ENCODE results near the gene TSPAN31.

GRCh38 chr12:57775044-57775443 is 30.2 kb downstream of the TSPAN31 start:
- TF ChIP-seq CTCF (IDR thresholded peaks at IDR 0.05) (no peak), EP300 (IDR thresholded peaks at IDR 0.05) (no peak)

Data from stomach (tissue), 4 donors.